Liver (tissue), 3 donors: ENCODE results near the gene TRAFD1.

Experiments used
- CTCF ChIP-seq: fragments of 150-350 bp; IDR thresholded peaks from 2 replicates; pipeline ENCODE4 v1.5.1; 2017; ENCODE audit warnings: improper control_type of control experiment, low read depth, low read length; ENCODE audit not compliant: missing input control
- EGR1 ChIP-seq, 2 donors: IDR thresholded peaks; 2 replicates each; pipeline ENCODE4 v1.6.1; 2016 to 2018; ENCODE audit warnings: antibody characterized with exemption in 2 of 2, low read depth in 2 of 2
- HNF4G ChIP-seq: IDR thresholded peaks from 2 replicates; pipeline ENCODE4 v1.6.1; 2016; ENCODE audit warnings: antibody characterized with exemption
- JUND ChIP-seq, 2 donors: IDR thresholded peaks; 2 replicates each; pipeline ENCODE4 v1.6.1; 2016; ENCODE audit warnings: antibody characterized with exemption in 2 of 2
- RAD21 ChIP-seq, 2 donors: IDR thresholded peaks; 2 replicates each; pipeline ENCODE4 v1.6.1; 2016; ENCODE audit warnings: antibody characterized with exemption in 2 of 2, mild to moderate bottlenecking in 2 of 2
- REST ChIP-seq: IDR thresholded peaks from 2 replicates; pipeline ENCODE4 v1.6.1; 2016; ENCODE audit warnings: antibody characterized with exemption, mild to moderate bottlenecking
- TAF1 ChIP-seq: conservative IDR thresholded peaks from 2 replicates; pipeline ENCODE4 v1.6.1; 2016; ENCODE audit warnings: antibody characterized with exemption, mild to moderate bottlenecking
- YY1 ChIP-seq: IDR thresholded peaks from 2 replicates; pipeline ENCODE4 v1.6.1; 2016; ENCODE audit warnings: antibody characterized with exemption, mild to moderate bottlenecking
- TF ChIP-seq, protein P1 (sequence below): IDR thresholded peaks from 2 replicates; pipeline ENCODE4 v1.6.1; 2016; ENCODE audit warnings: antibody characterized with exemption
- TF ChIP-seq, protein P2 (sequence below): IDR thresholded peaks from 2 replicates; pipeline ENCODE4 v1.6.1; 2016; ENCODE audit warnings: antibody characterized with exemption
- donor health status: healthy.
- donor health status: healthy.

GRCh38 chr12:112196196-112196875 lies 71.0 kb downstream of the TRAFD1 start:
- TF ChIP-seq CTCF (no peak), EGR1 (IDR thresholded peaks at IDR 0.05; ENCODE audit: low read depth in 2 of 2) (no peak), JUND (IDR thresholded peaks at IDR 0.05) (no peak), REST (no peak), RAD21 (IDR thresholded peaks at IDR 0.05) (no peak), YY1 (no peak), TAF1 (no peak), HNF4G (no peak)
- TF ChIP-seq, protein P1, sequence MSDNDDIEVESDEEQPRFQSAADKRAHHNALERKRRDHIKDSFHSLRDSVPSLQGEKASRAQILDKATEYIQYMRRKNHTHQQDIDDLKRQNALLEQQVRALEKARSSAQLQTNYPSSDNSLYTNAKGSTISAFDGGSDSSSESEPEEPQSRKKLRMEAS: no peak
- TF ChIP-seq, protein P2, sequence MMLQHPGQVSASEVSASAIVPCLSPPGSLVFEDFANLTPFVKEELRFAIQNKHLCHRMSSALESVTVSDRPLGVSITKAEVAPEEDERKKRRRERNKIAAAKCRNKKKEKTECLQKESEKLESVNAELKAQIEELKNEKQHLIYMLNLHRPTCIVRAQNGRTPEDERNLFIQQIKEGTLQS: no peak
